HL-60 (cell line): ENCODE data around the gene ALG8.

Experiments
- DNase-seq, 2 experiments: peaks; one replicate each; pipeline ENCODE4 v3.0.0-alpha.2; 2010 to 2020; ENCODE audit warnings: low read depth in 1 of 2, low spot score in 1 of 2
- H3K27ac ChIP-seq: fragments of 250-450 bp; sonication (Bioruptor Pico); replicated peaks from 2 replicates; pipeline ENCODE4 v1.5.1; 2020; ENCODE audit warnings: mild to moderate bottlenecking, moderate library complexity
- H3K27me3 ChIP-seq: fragments of 250-450 bp; sonication (Bioruptor Pico); 2 replicates; pipeline ENCODE4 v1.5.1; 2021; ENCODE audit warnings: mild to moderate bottlenecking, moderate library complexity; ENCODE audit not compliant: insufficient read depth, poor library complexity, severe bottlenecking
- H3K4me3 ChIP-seq: replicated peaks from 2 replicates; pipeline ENCODE4 v1.5.1; 2011; ENCODE audit warnings: mild to moderate bottlenecking, control low read depth, low read length; ENCODE audit not compliant: insufficient read depth
- CTCF ChIP-seq: IDR thresholded peaks from one replicate; pipeline ENCODE4 v1.5.1; 2011; ENCODE audit warnings: low read length, control low read depth, inconsistent platforms; ENCODE audit not compliant: insufficient read depth
- GABPA ChIP-seq: IDR thresholded peaks from 2 replicates; pipeline ENCODE4 v1.6.1; 2012; ENCODE audit warnings: low read depth
- POLR2AphosphoS5 ChIP-seq: IDR thresholded peaks from 2 replicates; pipeline ENCODE4 v1.6.1; 2012; ENCODE audit warnings: low read depth
- REST ChIP-seq: IDR thresholded peaks from 2 replicates; pipeline ENCODE4 v1.6.1; 2012; ENCODE audit warnings: low read depth; ENCODE audit not compliant: insufficient replicate concordance
- SPI1 ChIP-seq: IDR thresholded peaks from 2 replicates; pipeline ENCODE4 v1.6.1; 2012; ENCODE audit warnings: low read depth, mild to moderate bottlenecking, borderline replicate concordance

ALG8 gene

GRCh38 chr11:78181185-78181584 lies 41.8 kb upstream of the ALG8 start:
- Histone ChIP-seq H3K27ac (no peak overlapping the region; the same call in 1 of the 2 replicates), H3K4me3 (no peak overlapping the region), H3K27me3 (no peaks in the 10 kb centered on the region)
- TF ChIP-seq GABPA, result no peak
- no peak for TF ChIP-seq CTCF
- no peak for TF ChIP-seq POLR2AphosphoS5
- no peak for TF ChIP-seq REST
- no peak for TF ChIP-seq SPI1
- peak in 1 of 2 experiments; percentile 43 for DNase-seq

- Histone ChIP-seq H3K27me3 (no peaks in the 10 kb centered on the region), H3K4me3 (no peak overlapping the region), H3K27ac (no peak overlapping the region; the same call in 1 of the 2 replicates)
- no peak for TF ChIP-seq GABPA
- TF ChIP-seq SPI1, result no peak
- no peak for TF ChIP-seq POLR2AphosphoS5
- TF ChIP-seq REST, result no peak
- no peak for TF ChIP-seq CTCF
- DNase-seq, result no peak
These were observed 41.3 kb upstream of the ALG8 start for GRCh38 chr11:78180751-78181150.

GRCh38 chr11:78179459-78180071 lies 40.1 kb upstream of the ALG8 start:
- H3K27ac ChIP-seq, result no peak overlapping the region
- no peak for DNase-seq
- no peak overlapping the region for H3K4me3 ChIP-seq
- TF ChIP-seq POLR2AphosphoS5, result no peak
- TF ChIP-seq REST, result no peak
- no peak for TF ChIP-seq GABPA
- TF ChIP-seq CTCF, result no peak
- TF ChIP-seq SPI1, result no peak
- no peaks in the 10 kb centered on the region for H3K27me3 ChIP-seq
